OCI-LY3 (cell line): ENCODE measurements around the gene ADAR.

Experiments
- H2AFZ ChIP-seq: fragments of 200-600, 300-600 bp; shearing (Covaris generic); 2 replicates; pipeline ENCODE4 v1.6.0; 2014; ENCODE audit warnings: antibody characterized with exemption, low read depth, low read length
- H3K27ac ChIP-seq: fragments of 200-600, 300-600 bp; sonication (generic); 2 replicates; pipeline ENCODE4 v1.5.1; 2014; ENCODE audit warnings: mild to moderate bottlenecking, low read length, moderate library complexity, mixed read lengths
- H3K27me3 ChIP-seq: fragments of 200-600, 300-600 bp; sonication (generic); 2 replicates; pipeline ENCODE4 v1.6.1; 2014; ENCODE audit warnings: low read depth, low read length, mixed read lengths
- H3K36me3 ChIP-seq: fragments of 200-600, 300-600 bp; sonication (generic); replicated peaks from 2 replicates; pipeline ENCODE3; 2014; ENCODE audit warnings: low read depth, low read length, mixed read lengths
- H3K4me1 ChIP-seq: fragments of 300-600, 200-600 bp; sonication (generic); 2 replicates; pipeline ENCODE4 v1.6.1; 2014; ENCODE audit warnings: low read length, mixed read lengths
- H3K4me2 ChIP-seq: fragments of 200-600, 300-600 bp; sonication (generic); 2 replicates; pipeline ENCODE4 v1.6.1; 2014; ENCODE audit warnings: low read length, mixed read lengths
- H3K4me3 ChIP-seq: fragments of 300-600, 200-600 bp; sonication (generic); 2 replicates; pipeline ENCODE4 v1.5.1; 2014; ENCODE audit warnings: antibody characterized with exemption, mild to moderate bottlenecking, low read length, moderate library complexity
- H3K79me2 ChIP-seq: fragments of 300-600, 200-600 bp; shearing (Covaris generic); 2 replicates; pipeline ENCODE4 v1.6.1; 2014; ENCODE audit warnings: mild to moderate bottlenecking, low read length, mixed read lengths
- H3K9ac ChIP-seq: fragments of 300-600, 200-600 bp; shearing (Covaris generic); 2 replicates; pipeline ENCODE4 v1.6.0; 2014; ENCODE audit warnings: mild to moderate bottlenecking, low read length, moderate library complexity
- H3K9me3 ChIP-seq: fragments of 200-600, 300-600 bp; shearing (Covaris generic); 2 replicates; pipeline ENCODE4 v1.6.1; 2014; ENCODE audit warnings: low read length, mixed read lengths; ENCODE audit not compliant: insufficient read depth
- H4K20me1 ChIP-seq: fragments of 200-600, 300-600 bp; sonication (generic); 2 replicates; pipeline ENCODE4 v1.6.1; 2016; ENCODE audit warnings: low read length, mixed read lengths; ENCODE audit not compliant: insufficient read depth
- CTCF ChIP-seq: fragments of 200-600, 300-600 bp; sonication (generic); IDR thresholded peaks from 2 replicates; pipeline ENCODE4 v1.5.1; 2014; ENCODE audit warnings: antibody characterized with exemption, low read length, low read depth
- EZH2phosphoT487 ChIP-seq: fragments of 200-600 bp; shearing (Covaris generic); IDR thresholded peaks from 2 replicates; pipeline ENCODE4 v1.6.1; 2018; ENCODE audit warnings: antibody characterized with exemption, mixed run types, low read depth

The ADAR gene

DNA sequence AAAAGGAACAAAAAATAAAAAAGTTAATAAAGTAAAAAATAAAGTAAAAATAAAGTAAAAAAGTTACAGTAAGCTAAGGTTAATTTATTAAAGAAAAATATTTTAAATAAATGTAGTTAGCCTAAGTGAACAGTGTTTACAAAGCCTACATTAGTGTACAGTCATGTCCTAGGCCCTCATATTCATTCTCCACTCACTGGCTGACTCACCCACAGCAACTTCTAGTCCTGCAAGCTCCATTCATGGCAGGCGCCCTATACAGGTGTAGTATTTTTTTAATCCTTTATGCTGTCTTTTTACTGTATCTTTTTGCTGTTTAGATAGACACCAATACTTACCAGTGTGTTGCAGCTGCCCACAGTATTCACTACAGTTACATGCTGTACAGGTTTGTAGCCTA, 12.4 kb downstream of the ADAR start:
- H3K79me2 ChIP-seq: peaks cover 27% of the 10 kb centered on the region
- H3K9me3 ChIP-seq: no peaks in the 10 kb centered on the region
- no peak overlapping the region for H3K27ac ChIP-seq
- H4K20me1 ChIP-seq: peaks cover 36% of the 10 kb centered on the region
- H3K4me2 ChIP-seq: no peak overlapping the region
- H3K27me3 ChIP-seq: no peaks in the 10 kb centered on the region
- H3K4me1 ChIP-seq: no peaks in the 10 kb centered on the region
- no peak overlapping the region for H3K4me3 ChIP-seq
- peaks cover 75% of the 10 kb centered on the region for H3K36me3 ChIP-seq
- H3K9ac ChIP-seq: no peak overlapping the region
- no peak overlapping the region for H2AFZ ChIP-seq
- TF ChIP-seq EZH2phosphoT487 (no peak), CTCF (no peak)

DNA sequence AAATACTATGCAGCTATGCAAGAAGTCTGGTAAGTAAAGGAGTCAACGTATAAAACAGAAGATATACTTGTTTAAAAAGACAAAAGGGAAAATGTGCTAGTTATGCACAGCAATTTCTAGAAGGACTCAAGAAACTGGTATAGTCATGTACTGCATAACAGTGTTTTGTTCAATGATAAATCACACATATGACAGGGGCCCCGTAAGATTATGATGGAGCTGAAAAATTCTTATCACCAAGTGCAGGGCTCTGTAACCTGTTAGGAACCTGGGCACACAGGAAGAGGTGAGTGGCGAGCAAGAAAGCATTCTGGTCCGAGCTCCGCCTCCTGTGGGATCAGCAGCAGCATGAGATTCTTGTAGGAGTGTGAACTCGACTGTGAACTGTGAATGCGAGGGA, 13.2 kb downstream of the ADAR start:
- no peaks in the 10 kb centered on the region for H3K9me3 ChIP-seq
- no peak overlapping the region for H3K27ac ChIP-seq
- peaks cover 81% of the 10 kb centered on the region for H3K36me3 ChIP-seq
- no peak overlapping the region for H3K9ac ChIP-seq
- no peak overlapping the region for H3K4me2 ChIP-seq
- H2AFZ ChIP-seq: no peak overlapping the region
- no peaks in the 10 kb centered on the region for H3K4me1 ChIP-seq
- peaks cover 21% of the 10 kb centered on the region for H3K79me2 ChIP-seq
- no peaks in the 10 kb centered on the region for H3K27me3 ChIP-seq
- H4K20me1 ChIP-seq: peaks cover 32% of the 10 kb centered on the region
- no peak overlapping the region for H3K4me3 ChIP-seq
- TF ChIP-seq EZH2phosphoT487 (no peak), CTCF (no peak)

DNA sequence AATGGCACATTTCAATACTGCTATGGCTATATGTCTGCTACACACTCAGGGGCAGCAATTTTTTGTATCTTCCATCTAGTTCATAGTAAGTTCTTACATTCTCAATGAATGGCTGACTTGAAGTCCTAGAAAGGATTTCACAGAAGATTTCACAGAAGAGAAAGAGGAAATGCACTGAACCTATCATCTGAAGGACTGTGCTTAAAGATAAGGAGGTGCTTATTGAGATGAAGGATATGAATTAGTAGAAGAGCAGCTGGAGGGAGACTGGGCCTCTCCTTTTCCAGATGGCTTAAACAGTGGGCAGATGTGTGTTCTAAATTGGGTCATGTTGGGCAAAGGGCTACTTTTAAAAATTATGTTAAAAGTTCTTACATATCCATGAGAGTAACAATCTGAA, 14.6 kb downstream of the ADAR start:
- peaks cover 84% of the 10 kb centered on the region for H3K36me3 ChIP-seq
- H3K4me1 ChIP-seq: no peaks in the 10 kb centered on the region
- peaks cover 17% of the 10 kb centered on the region; the same call in 1 of the 2 replicates for H4K20me1 ChIP-seq
- H3K9me3 ChIP-seq: no peaks in the 10 kb centered on the region
- H3K79me2 ChIP-seq: peaks cover 7% of the 10 kb centered on the region
- no peak overlapping the region for H3K9ac ChIP-seq
- no peak overlapping the region for H2AFZ ChIP-seq
- no peak overlapping the region for H3K4me2 ChIP-seq
- H3K27me3 ChIP-seq: no peaks in the 10 kb centered on the region
- H3K27ac ChIP-seq: no peak overlapping the region
- no peak overlapping the region for H3K4me3 ChIP-seq
- no peak for TF ChIP-seq EZH2phosphoT487
- no peak for TF ChIP-seq CTCF

DNA sequence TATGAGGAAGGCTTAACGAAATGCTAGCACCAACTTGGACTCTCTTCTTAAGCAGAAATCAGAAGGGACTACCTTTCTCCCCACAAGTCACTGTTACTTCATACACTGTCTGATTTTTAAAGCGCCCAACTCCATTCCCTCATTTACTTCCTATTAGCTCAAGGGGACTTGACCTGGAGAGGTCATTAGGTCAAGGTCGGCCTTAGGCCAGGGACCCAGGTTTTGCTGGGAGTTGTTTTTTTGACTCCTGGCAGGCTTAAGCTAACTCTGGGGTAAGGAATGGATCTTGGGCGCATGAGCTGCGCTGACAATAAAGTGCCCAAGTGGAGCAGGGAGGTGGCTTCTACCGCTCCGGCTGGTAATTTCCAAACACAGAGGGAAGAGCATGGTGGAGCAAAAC, 16.8 kb downstream of the ADAR start:
- Histone ChIP-seq H3K27ac (no peak overlapping the region), H3K9ac (no peak overlapping the region), H3K36me3 (peaks cover 85% of the 10 kb centered on the region), H3K4me3 (no peak overlapping the region), H3K79me2 (peaks cover 4% of the 10 kb centered on the region; the same call in 1 of the 2 replicates), H4K20me1 (0 out of 2 replicates have a peak, but pooled peaks cover 6% of the 10 kb centered on the region), H3K4me2 (no peak overlapping the region), H3K9me3 (no peaks in the 10 kb centered on the region), H2AFZ (no peak overlapping the region), H3K4me1 (peaks cover 6% of the 10 kb centered on the region), H3K27me3 (no peaks in the 10 kb centered on the region)
- TF ChIP-seq CTCF (no peak), EZH2phosphoT487 (no peak)
